NCI-H2196 (cell line): ENCODE results near the gene HORMAD2.
A peak's percentile ranks its signal among the peaks of the same experiment; 100 is the strongest.

Experiments
- DNase-seq: peaks from one replicate; lab custom pipeline; 2025; ENCODE audit not compliant: unreplicated experiment; lab: John Stamatoyannopoulos, UW

The HORMAD2 gene

GRCh38 chr22:30104501-30105156 is 24.4 kb downstream of the HORMAD2 start:
- no peak for DNase-seq

- no peak for DNase-seq
Measured at GRCh38 chr22:30105483-30105882, 25.2 kb downstream of the HORMAD2 start.

- DNase-seq = no peak
Measured at GRCh38 chr22:30113494-30113893, 33.2 kb downstream of the HORMAD2 start.

DNA sequence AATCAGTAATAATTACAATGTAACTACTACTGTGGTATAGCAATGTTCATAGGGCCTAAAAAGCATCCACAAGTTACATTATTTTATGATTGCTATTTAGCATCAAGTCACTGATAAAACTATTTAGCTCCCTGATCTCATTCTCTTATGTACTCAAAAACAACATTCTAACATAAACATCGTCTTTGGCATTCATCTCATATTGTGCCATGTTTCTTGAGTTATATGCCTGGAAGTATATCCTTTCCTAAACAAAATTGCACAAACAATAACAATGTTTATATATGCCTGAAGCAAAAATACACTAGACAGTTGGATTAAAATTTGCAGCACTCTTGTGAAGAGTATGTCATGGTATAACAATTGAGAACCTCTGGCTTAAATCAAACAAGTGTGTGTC is 34.1 kb downstream of the HORMAD2 start:
- DNase-seq = no peak

GRCh38 chr22:30115705-30116104 is 35.4 kb downstream of the HORMAD2 start:
- no peak for DNase-seq

DNA sequence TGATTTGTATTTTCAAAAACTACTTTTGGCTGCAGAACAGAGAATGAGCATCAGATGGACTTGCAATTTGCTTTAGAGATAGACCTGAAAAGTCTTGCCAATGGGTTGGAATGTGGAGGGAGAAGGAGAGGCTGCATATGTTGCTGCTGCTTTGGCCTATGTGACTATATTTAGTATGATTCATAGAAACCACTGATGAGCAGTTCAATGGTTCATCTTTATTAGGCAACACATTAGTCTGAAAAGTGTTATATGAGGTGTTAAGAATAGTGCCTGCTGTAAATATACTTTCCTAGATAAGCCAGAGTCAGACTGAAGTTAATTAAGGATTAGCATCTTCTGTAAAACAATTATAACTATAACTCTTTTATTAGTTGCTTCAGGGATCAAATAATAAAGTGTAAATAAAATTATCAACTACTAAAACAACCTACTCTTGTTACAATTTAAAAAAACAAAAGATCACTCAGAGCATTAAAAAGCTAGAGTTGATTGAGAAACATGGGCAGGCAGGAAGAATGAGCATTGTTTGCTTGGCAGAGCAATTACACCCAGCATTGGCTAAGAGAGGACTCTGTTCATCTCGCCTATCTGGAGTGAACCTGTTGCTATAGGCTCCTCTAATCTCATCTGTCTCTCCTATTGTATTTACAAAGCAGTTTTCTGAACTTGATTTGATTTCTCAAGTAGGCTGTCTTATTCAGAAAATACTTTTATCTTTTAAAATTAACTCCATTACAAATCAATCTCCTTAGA is 36.3 kb downstream of the HORMAD2 start:
- DNase-seq = no peak

- no peak for DNase-seq
Measured at GRCh38 chr22:30117256-30117655, 37.0 kb downstream of the HORMAD2 start.

DNA sequence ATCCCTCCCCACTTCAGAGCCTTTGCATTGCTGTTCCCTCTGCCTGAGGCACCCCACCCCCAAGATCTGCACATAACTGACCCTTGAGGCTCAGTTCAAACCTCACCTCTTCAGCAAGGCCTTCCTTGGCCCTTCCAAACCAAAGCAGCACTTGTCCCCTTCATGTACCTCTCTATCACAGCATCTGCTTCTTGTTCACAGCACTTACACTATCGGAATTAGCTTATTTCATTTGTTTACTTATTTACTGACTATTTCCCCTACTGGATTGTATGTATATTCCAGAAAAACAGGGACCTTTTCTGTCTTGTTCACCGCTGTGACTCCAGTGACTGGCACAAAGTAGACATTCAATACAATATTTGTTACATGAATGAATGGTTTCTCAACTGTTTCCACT is 38.0 kb downstream of the HORMAD2 start:
- no peak for DNase-seq

- no peak for DNase-seq
Measured at GRCh38 chr22:30121960-30122359, 41.7 kb downstream of the HORMAD2 start.

DNA sequence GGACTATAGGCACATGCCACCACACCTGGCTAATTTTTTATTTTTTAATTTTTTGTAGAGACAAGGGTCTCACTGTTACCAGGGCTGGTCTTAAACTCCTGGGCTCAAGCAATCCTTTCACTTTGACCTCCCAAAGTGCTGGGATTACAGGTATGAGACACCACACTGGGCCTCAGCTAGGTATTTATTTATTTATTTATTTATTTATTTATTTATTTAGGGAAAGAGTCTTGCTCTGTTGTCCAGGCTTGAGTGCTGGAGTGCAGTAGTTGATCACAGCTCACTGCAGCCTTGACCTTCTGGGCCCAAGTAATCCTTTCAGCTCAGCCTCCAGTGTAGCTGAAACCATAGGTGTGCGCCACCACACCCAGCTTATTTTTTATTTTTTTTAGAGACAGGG is 43.2 kb downstream of the HORMAD2 start:
- no peak for DNase-seq

DNA sequence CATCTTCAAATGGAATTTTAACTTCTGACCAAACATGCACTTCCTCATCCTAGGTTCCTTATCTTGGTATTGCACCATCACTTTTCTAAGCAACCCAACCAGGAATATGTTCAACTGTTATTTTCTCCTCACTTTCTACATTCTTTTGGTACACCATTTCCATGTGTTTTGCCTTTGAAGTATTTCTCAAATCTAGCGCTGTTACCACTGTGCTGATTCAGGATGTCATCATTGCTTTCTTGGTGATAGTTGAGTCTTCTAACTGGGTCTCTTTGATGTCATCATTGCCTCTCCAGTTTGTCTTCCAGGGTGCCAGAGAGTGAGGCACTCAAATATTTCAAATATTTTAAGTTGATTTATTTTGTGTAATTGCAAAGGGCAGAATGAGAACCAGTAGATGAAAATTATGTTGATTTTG is 47.5 kb downstream of the HORMAD2 start:
- DNase-seq = no peak

DNA sequence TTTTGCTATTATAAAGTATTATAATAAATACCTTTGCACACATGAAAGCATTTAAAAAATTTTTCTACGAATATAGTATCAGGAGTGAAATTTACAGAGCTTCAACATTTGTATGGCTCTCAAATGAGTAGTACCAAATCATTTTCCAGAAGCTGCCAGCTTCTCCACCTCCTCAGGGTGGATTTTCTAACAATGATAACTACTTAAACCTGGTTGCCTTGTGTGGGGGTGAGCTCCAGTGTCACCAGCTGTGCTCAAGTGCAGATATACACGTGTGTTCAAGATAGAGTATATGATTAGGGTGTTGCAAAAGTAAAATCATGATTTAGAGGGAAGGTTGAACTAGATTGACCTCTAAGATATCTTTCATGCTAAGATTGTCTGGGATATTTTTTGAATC is 48.2 kb downstream of the HORMAD2 start:
- DNase-seq = no peak

- DNase-seq = no peak
Measured at GRCh38 chr22:30129636-30130035, 49.4 kb downstream of the HORMAD2 start.

DNA sequence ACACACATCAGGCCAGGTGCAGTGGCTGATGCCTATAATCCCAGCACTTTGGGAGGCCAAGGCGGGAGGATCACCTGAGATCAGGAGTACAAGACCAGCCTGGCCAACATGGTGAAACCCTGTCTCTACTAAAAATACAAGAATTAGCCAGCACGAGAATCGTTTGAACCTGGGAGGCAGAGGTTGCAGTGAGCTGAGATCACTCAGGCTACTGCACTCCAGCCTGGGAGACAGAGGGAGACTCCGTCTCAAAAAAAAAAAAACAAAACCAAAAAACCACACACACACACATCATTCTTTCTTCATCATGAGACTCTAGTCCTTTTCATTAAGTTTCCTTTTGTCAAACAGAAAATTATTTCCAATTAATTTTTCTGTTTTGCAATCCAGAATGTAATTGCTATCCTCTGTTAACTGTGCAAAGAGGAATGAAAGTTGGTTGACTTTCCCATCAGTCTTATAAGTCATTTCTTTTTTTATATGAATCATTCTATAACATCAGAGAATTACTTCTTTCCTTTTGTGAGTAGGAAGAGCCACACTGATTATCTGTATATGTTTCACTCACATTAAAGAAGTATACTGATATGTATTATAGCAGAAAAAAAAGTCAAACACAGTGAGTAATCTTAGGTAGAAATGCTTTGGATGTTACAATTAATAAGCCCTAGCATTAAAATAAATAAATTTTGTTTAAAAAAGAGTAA is 52.2 kb downstream of the HORMAD2 start:
- DNase-seq = no peak

- DNase-seq = no peak
Measured at GRCh38 chr22:30140414-30140813, 60.1 kb downstream of the HORMAD2 start.

DNA sequence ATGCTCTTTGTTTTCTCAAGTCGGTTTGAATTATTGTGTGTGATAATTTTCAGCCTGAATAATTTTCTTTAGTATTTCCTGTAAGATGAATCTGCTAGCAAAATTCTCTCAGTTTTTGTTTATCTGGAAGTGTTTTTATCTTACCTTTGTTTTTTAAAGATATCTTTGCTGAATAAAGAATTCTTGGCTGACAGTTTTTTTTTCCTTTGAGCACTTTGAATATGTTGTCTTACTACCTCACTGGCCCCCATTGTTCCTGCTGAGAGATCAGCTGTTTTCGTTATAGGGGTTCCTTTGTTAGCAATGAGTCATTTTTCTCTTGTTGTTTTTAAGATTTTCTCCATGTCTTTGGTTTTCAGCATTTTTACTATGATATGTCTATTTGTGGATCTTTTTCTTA is 63.0 kb downstream of the HORMAD2 start:
- no peak for DNase-seq

DNA sequence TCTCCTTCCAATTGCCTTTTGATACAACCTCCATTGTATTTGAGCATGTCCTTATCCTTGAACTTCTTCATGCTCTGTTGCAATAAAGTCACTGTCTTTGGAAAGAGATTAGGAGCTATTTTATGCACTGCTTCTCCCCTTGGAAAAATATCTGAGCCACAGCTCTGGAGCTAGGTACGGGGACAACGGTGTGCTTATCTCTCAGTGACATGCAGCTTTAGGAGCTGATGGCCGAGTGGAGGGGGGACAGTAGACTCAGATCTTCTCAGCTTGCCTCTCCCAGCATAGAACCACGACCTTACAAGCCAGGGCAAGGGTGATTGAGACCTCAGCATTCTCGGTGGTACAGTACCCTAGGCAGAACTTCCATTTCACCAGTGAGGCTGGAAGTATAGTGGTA is 64.1 kb downstream of the HORMAD2 start:
- DNase-seq = no peak

DNA sequence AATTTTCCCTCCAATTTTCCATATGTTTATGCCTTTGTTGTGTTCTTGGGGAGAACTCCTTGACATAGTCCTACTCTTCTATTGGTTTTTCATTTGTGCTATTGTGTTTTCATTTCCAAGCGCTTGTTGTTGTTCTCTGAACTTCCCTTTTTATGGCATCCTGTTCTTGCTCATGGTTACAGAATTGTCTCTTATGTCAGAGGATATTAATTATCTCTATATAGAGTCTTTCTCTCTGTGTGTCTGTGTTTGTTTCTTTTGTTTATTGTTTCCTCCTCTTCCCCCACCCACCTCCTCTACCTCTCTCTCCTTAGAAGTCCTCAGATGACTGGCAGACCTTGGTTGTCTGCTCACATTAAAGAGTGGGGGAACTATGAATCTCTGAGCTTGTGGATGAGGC is 69.9 kb downstream of the HORMAD2 start:
- DNase-seq = no peak

- DNase-seq = no peak
Measured at GRCh38 chr22:30158277-30158676, 78.0 kb downstream of the HORMAD2 start.

DNA sequence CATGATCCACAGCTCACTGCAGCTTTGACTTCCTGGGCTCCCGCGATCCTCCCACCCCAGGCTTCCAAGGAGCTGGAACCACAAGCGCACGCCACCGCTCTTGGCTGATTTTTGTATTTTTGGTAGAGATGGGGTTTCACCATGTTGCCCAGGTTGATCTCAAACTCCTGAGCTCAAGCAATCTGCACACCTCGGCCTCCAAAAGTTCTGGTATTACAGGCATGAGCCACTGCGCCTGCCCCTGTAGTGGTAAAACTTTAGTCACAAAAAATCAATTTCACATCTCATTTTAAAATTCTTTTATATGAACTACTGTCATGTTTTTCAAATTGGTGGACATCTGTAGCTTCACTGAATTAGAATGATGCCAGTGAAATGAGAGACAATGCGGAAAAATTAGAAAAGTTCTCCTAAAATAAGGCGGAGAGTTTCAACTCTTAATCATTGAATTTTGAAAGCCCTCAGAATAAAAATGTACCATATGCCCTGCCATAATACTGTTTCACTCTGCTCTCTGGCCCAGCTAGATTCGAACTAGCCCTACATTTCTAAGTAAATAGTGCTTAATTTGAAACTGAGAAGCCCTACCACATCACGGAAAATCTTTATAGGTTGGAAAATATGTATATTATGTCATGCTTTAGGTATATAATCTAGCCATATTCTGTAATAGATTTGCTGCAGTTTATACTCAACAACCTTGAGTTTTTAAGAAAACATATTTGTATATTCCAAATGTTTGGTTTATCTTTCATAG is 78.7 kb downstream of the HORMAD2 start:
- no peak for DNase-seq

DNA sequence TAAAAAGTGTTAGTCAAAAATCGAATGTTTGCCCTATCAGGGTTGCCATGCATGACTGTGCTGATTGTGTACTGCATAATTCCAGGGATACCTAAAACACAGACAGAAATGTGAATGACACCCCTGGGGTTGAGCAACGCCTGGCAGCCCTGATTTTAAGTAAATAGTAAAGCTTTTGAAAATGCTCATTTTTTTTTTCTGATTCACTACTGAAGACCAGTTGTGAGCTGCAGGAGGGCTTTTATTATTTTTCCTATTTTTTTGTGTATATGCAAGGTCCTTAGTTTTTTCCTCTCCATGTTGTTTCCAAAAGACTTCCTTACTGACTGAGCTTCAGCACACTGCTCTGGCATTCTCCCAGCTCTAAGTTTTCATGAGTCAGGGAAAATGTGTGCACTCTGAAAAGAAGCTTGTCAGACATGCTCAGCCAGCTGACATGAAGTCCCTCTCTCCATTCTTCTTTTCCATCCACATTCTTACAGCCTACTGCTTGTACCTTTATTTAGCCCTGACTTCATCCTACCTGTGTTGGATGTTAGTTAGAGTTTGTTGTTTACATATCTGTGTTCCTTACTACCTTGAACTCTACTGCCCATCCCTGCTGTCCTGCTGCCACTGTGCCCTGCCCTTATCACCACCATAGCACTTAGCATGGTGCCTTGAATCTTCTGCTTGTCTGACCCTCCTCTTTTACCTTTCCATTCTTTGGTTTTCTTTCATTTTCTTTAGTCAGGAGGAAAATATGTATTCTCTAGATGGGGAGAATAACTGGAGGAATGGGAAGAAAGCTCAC is 79.5 kb downstream of the HORMAD2 start:
- DNase-seq = peak; percentile 6
